A549 (cell line): ENCODE data around the gene PTPRD. TPM values are rescaled to one million over a fixed set of nuclear protein-coding genes. Genes with fewer than 3 reads are reported as not detected.

ENCODE experiments used
- ATAC-seq, 2 experiments: fragments of 200-7000 bp in 1 of 2; fragments of >200 bp in 1 of 2; cut with Nextera tagmentation in 1 of 2; cut with Tn5 transposase in 1 of 2; 3 replicates each; pipeline versions ENCODE4 v1.8.0 to v1.9.1; 2018 to 2020; ENCODE audit warnings: mild to moderate bottlenecking in 1 of 2, moderate library complexity in 1 of 2
- CTCF ChIA-PET: fragments of 300-600 bp; sonication (Branson Sonifier 250); formaldehyde crosslinking; extraction: SDS; loops from one replicate; lab custom pipeline; 2021; ENCODE audit warnings: antibody characterized with exemption, inconsistent platforms; lab: Yijun Ruan, JAX
- POLR2A ChIA-PET: fragments of 350-600 bp; formaldehyde crosslinking; extraction: SDS; loops from one replicate; lab custom pipeline; 2021; ENCODE audit warnings: antibody characterized with exemption, inconsistent platforms; lab: Yijun Ruan, JAX
- DNase-seq, 2 experiments: peaks; one replicate each; pipeline versions ENCODE4 v3.0.0 to v3.0.0-alpha.2; 2011 to 2016; ENCODE audit warnings: low read depth in 1 of 2, low spot score in 1 of 2
- FAIRE-seq: peaks from 2 replicates; lab custom pipeline; 2011; peaks lifted over from hg19 to GRCh38; lab: Jason Lieb, UNC
- H3K27ac ChIP-seq, 2 experiments: fragments of >200 bp; sonication (Bioruptor Twin); formaldehyde crosslinking; 3 replicates each; pipeline ENCODE4 v1.5.1; 2016 to 2017
- H3K4me1 ChIP-seq: fragments of >200 bp; sonication (Bioruptor Twin); formaldehyde crosslinking; 3 replicates; pipeline ENCODE4 v1.6.1; 2016
- H3K4me2 ChIP-seq: fragments of >200 bp; sonication (Bioruptor Twin); formaldehyde crosslinking; 3 replicates; pipeline ENCODE4 v1.6.1; 2016
- H3K4me3 ChIP-seq: fragments of >200 bp; sonication (Bioruptor Twin); formaldehyde crosslinking; 3 replicates; pipeline ENCODE4 v1.5.1; 2016
- H3K9me3 ChIP-seq: fragments of >200 bp; sonication (Bioruptor Twin); formaldehyde crosslinking; 3 replicates; pipeline ENCODE4 v1.6.1; 2016
- BCL3 ChIP-seq: fragments of >200 bp; sonication (Bioruptor Twin); formaldehyde crosslinking; IDR thresholded peaks from 3 replicates; pipeline ENCODE4 v1.6.1; 2016
- CBX8 ChIP-seq: fragments of 200-600 bp; sonication (generic); IDR thresholded peaks from 2 replicates; pipeline ENCODE4 v1.6.1; 2016
- CEBPB ChIP-seq, 2 experiments: fragments of >200 bp in 1 of 2; sonication (Bioruptor Twin) in 1 of 2; formaldehyde crosslinking in 1 of 2; IDR thresholded peaks; 2 replicates each; pipeline ENCODE4 v1.6.1; 2012 to 2016
- CHD2 ChIP-seq: fragments of 150-350 bp; IDR thresholded peaks from 2 replicates; pipeline ENCODE4 v1.6.1; 2014; ENCODE audit warnings: low read length; ENCODE audit not compliant: partially characterized antibody
- ELK1 ChIP-seq: fragments of 150-350 bp; IDR thresholded peaks from 2 replicates; pipeline ENCODE4 v1.6.1; 2014; ENCODE audit warnings: low read depth, mild to moderate bottlenecking, low read length
- FOSB ChIP-seq: fragments of 250-450 bp; sonication (Bioruptor Pico); IDR thresholded peaks from 2 replicates; pipeline ENCODE4 v1.5.0; 2020; ENCODE audit warnings: mild to moderate bottlenecking, moderate library complexity
- HEYL ChIP-seq: fragments of 250-450 bp; sonication (Bioruptor Pico); IDR thresholded peaks from 2 replicates; pipeline ENCODE4 v1.8.0; 2021; ENCODE audit warnings: mild to moderate bottlenecking, moderate library complexity
- HOXA7 ChIP-seq: fragments of 250-450 bp; sonication (Bioruptor Pico); IDR thresholded peaks from 2 replicates; pipeline ENCODE4 v1.5.0; 2020; ENCODE audit warnings: mild to moderate bottlenecking, moderate library complexity
- HOXB5 ChIP-seq: fragments of 250-450 bp; sonication (Bioruptor Pico); IDR thresholded peaks from 2 replicates; pipeline ENCODE4 v1.5.0; 2020; ENCODE audit warnings: mild to moderate bottlenecking, moderate library complexity
- JUNB ChIP-seq: fragments of >200 bp; sonication (Bioruptor Twin); formaldehyde crosslinking; IDR thresholded peaks from 2 replicates; pipeline ENCODE4 v1.6.1; 2016
- KDM1A ChIP-seq: fragments of 200-600 bp; sonication (generic); IDR thresholded peaks from 2 replicates; pipeline ENCODE4 v1.6.1; 2016; ENCODE audit warnings: low read depth, mild to moderate bottlenecking
- MAFK ChIP-seq: fragments of 450-650 bp; IDR thresholded peaks from 2 replicates; pipeline ENCODE4 v1.6.1; 2014; ENCODE audit not compliant: partially characterized antibody
- MAX ChIP-seq: IDR thresholded peaks from 2 replicates; pipeline ENCODE4 v1.6.1; 2012
- NR3C1 ChIP-seq: fragments of >200 bp; sonication (Bioruptor Twin); formaldehyde crosslinking; IDR thresholded peaks from 3 replicates; pipeline ENCODE4 v1.6.1; 2017
- PHF8 ChIP-seq: fragments of 200-600 bp; sonication (generic); IDR thresholded peaks from 2 replicates; pipeline ENCODE4 v1.6.1; 2016; ENCODE audit warnings: low read depth, mild to moderate bottlenecking, antibody characterized with exemption, moderate library complexity, borderline replicate concordance
- POLR2A ChIP-seq: IDR thresholded peaks from 2 replicates; pipeline ENCODE4 v1.6.1; 2012; ENCODE audit warnings: mild to moderate bottlenecking, low read length
- POLR2AphosphoS2 ChIP-seq: conservative IDR thresholded peaks from 2 replicates; pipeline ENCODE4 v1.6.1; 2012; ENCODE audit warnings: low read length, improper control_type of control experiment, inconsistent platforms
- RFX5 ChIP-seq: fragments of 450-650 bp; IDR thresholded peaks from 2 replicates; pipeline ENCODE4 v1.7.1; 2014; ENCODE audit warnings: antibody characterized with exemption, mild to moderate bottlenecking, moderate library complexity
- SREBF2 ChIP-seq: fragments of 450-650 bp; IDR thresholded peaks from 2 replicates; pipeline ENCODE4 v1.6.1; 2014; ENCODE audit warnings: mild to moderate bottlenecking, moderate library complexity
- TFCP2L1 ChIP-seq: fragments of 250-450 bp; sonication (Bioruptor Pico); IDR thresholded peaks from 2 replicates; pipeline ENCODE4 v1.5.0; 2021; ENCODE audit warnings: mild to moderate bottlenecking
- ZC3H11A ChIP-seq: fragments of 450-650 bp; IDR thresholded peaks from 2 replicates; pipeline ENCODE4 v1.6.1; 2014; ENCODE audit warnings: antibody characterized with exemption, mild to moderate bottlenecking
- WGBS: methylation state at CpG from one replicate; pipeline ENCODE4 v1.1.6; 2017; ENCODE audit errors: missing lambda C conversion rate; 5-methylcytosine and 5-hydroxymethylcytosine counted together
- polyA plus RNA-seq, 4 experiments: library from polyadenylated mRNA; depleted of rRNA in 3 of 4; stranded (reverse); fragments of >200 nt; fragmentation: RNase III in 1 of 4; extraction: RNeasy Plus Mini Kit Qiagen cat#74134 plus additional on column Dnase treatment in 1 of 4; gene quantifications; 2 replicates in 3 of 4; 3 replicates in 1 of 4; pipeline ENCODE4 v1.2.3, GENCODE V29; 2011 to 2017

Gene PTPRD
- polyA plus RNA-seq, 2 of the 4 experiments (the other 2 are of a cell fraction): 0.39 to 1.3 TPM

DNA sequence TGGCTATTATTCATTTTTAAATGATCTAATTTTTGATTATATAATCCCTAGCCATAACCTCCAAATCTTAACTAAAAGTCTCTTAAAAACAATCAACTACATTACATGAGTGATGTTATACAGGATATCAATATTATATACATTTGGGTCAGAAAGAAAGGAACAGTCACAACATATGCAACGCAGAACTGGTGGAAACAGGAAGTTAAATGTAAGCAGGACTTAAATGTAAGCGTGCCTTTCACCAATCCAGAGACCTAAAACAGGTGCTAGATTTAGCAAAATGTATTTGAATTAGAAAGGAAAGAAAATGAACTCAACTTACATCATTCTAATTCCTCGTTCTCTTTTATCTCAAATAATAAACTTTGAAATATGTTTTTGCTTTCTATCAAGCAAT lies 738.5 kb downstream of the PTPRD start:
- DNase-seq: no peak
- no peak overlapping the region for H3K4me3 ChIP-seq
- TF ChIP-seq POLR2AphosphoS2 (no peak), RFX5 (no peak), CHD2 (no peak), CEBPB (IDR thresholded peaks at IDR 0.05) (no peak), JUNB (no peak), HEYL (CRISPR knock-in tag) (no peak), SREBF2 (no peak), PHF8 (no peak), HOXA7 (CRISPR knock-in tag) (no peak), POLR2A (no peak), ZC3H11A (no peak), ELK1 (no peak), BCL3 (no peak), FOSB (CRISPR knock-in tag) (no peak), MAFK (no peak), HOXB5 (CRISPR knock-in tag) (no peak), CBX8 (no peak), NR3C1 (no peak), KDM1A (no peak)
- no peak overlapping the region for H3K27ac ChIP-seq
- ChIA-PET CTCF (no interaction called here), POLR2A (no interaction called here)
- no peak for ATAC-seq
- 2% methylated on average over 3 of the region's 3 CpGs for WGBS
- H3K9me3 ChIP-seq: no peaks in the 10 kb centered on the region
- H3K4me1 ChIP-seq: no peaks in the 10 kb centered on the region
- FAIRE-seq: no peak
- H3K4me2 ChIP-seq: no peak overlapping the region

DNA sequence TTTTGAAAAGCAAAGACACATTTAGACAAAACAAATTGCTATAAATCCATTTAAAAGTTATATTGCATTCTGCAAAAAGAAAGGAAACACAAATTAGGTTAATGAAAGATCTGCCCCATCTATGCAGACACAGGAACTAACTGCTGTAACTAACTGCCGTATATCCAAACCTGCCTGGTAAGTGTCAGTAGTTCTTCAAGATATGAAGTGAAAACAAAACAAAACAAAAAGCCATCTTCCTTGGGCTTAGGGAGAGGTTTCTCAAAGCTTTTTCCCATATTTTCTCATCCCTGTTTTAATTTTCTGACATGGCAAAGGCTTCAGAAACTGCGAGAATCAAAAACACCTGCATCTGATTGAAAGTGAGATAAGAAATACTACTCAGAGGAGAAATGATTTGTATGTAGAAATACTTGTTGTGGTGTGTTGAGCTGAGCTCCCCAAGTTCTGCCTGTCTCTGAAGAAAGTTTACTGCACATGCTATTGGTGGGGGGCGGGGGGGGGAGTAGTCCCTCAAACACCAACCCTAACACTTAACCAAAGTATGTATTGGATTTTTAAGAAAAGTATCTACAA lies 750.5 kb downstream of the PTPRD start:
- TF ChIP-seq MAX (no peak), FOSB (CRISPR knock-in tag) (no peak)
- ChIA-PET POLR2A (no interaction called here), CTCF (no interaction called here)
- FAIRE-seq (no peak), ATAC-seq (no peak), DNase-seq (no peak)
- H3K27ac ChIP-seq: no peak overlapping the region
- no peak overlapping the region for H3K4me2 ChIP-seq
- H3K4me3 ChIP-seq: no peak overlapping the region
- H3K4me1 ChIP-seq: no peaks in the 10 kb centered on the region
- 28% methylated on average over 3 of the region's 3 CpGs for WGBS
- no peaks in the 10 kb centered on the region for H3K9me3 ChIP-seq

GRCh38 chr9:9855177-9856078 lies 757.4 kb downstream of the PTPRD start:
- FAIRE-seq (no peak), ATAC-seq (no peak), DNase-seq (no peak)
- POLR2A ChIA-PET: no interaction called here
- H3K27ac ChIP-seq: no peak overlapping the region
- H3K4me3 ChIP-seq: no peak overlapping the region
- no peaks in the 10 kb centered on the region for H3K9me3 ChIP-seq
- CTCF ChIA-PET: no interaction called here
- H3K4me2 ChIP-seq: no peak overlapping the region
- no peaks in the 10 kb centered on the region for H3K4me1 ChIP-seq
- TF ChIP-seq POLR2AphosphoS2: no peak
- TF ChIP-seq HEYL (CRISPR knock-in tag): no peak
- TF ChIP-seq TFCP2L1 (CRISPR knock-in tag): no peak
- WGBS: 29% methylated on average over 15 of the region's 15 CpGs
